HFFc6 (cell line): ENCODE measurements around the gene ADGRB2. TPM values are rescaled to one million over a fixed set of nuclear protein-coding genes. Genes with fewer than 3 reads are reported as not detected.

ENCODE experiments used
- DNase-seq: peaks from one replicate; pipeline ENCODE4 v3.0.0-alpha.2; 2018
- H3K27ac Mint-ChIP-seq: 2 replicates; pipeline ENCODE4 v1.8.0; 2020; ENCODE audit warnings: mild to moderate bottlenecking, mixed read lengths
- H3K27me3 Mint-ChIP-seq: 2 replicates; pipeline ENCODE4 v1.8.0; 2021; ENCODE audit warnings: mild to moderate bottlenecking, moderate library complexity, mixed read lengths; ENCODE audit not compliant: insufficient read depth
- H3K36me3 Mint-ChIP-seq: 2 replicates; pipeline ENCODE4 v1.8.0; 2021; ENCODE audit warnings: low read depth, mixed read lengths
- H3K4me1 Mint-ChIP-seq: 2 replicates; pipeline ENCODE4 v1.8.0; 2020; ENCODE audit warnings: low read depth, mixed read lengths
- H3K4me3 Mint-ChIP-seq: 2 replicates; pipeline ENCODE4 v1.8.0; 2020; ENCODE audit warnings: mild to moderate bottlenecking, moderate library complexity, mixed read lengths
- H3K9me3 Mint-ChIP-seq: 2 replicates; pipeline ENCODE4 v1.8.0; 2020; ENCODE audit warnings: mild to moderate bottlenecking, mixed read lengths
- CTCF ChIP-seq: fragments of 200-600 bp; sonication (generic); IDR thresholded peaks from 2 replicates; pipeline ENCODE4 v1.5.0; 2021; ENCODE audit warnings: antibody characterized with exemption, mild to moderate bottlenecking
- total RNA-seq, 6 experiments: library from RNA; stranded (reverse); fragmentation: NEBNext Ultra II Directional; extraction: Animal tissue kit (Norgen Biotek cat#: 25700); gene quantifications; 2 replicates in 1 of 6; 3 replicates in 5 of 6; pipeline ENCODE4 v1.2.3, GENCODE V29; 2021

The ADGRB2 gene
- total RNA-seq, 6 experiments from 2014 or later = 4.9 to 8.8 (median 6.4) TPM

GRCh38 chr1:31742462-31743212 lies 21.5 kb downstream of the ADGRB2 start:
- TF ChIP-seq CTCF = no peak
- no peak overlapping the region for H3K4me3 Mint-ChIP-seq
- peaks cover 3% of the 10 kb centered on the region for H3K27me3 Mint-ChIP-seq
- no peaks in the 10 kb centered on the region for H3K36me3 Mint-ChIP-seq
- no peak for DNase-seq
- peaks cover 20% of the 10 kb centered on the region for H3K4me1 Mint-ChIP-seq
- H3K27ac Mint-ChIP-seq = no peak overlapping the region
- H3K9me3 Mint-ChIP-seq = no peaks in the 10 kb centered on the region

- Mint-ChIP-seq H3K9me3 (no peaks in the 10 kb centered on the region), H3K27ac (no peak overlapping the region)
Measured at GRCh38 chr1:31739346-31739745, 24.8 kb downstream of the ADGRB2 start.

GRCh38 chr1:31736675-31737074 lies 27.5 kb downstream of the ADGRB2 start:
- H3K27ac Mint-ChIP-seq = no peak overlapping the region
- no peak for TF ChIP-seq CTCF
- H3K36me3 Mint-ChIP-seq = no peaks in the 10 kb centered on the region
- H3K4me1 Mint-ChIP-seq = peaks cover 10% of the 10 kb centered on the region
- H3K27me3 Mint-ChIP-seq = peaks cover 2% of the 10 kb centered on the region
- no peak for DNase-seq
- H3K4me3 Mint-ChIP-seq = no peak overlapping the region
- no peaks in the 10 kb centered on the region for H3K9me3 Mint-ChIP-seq

More at GRCh38 chr1:31739346-31739745, 24.8 kb downstream of the ADGRB2 start:
- no peak for TF ChIP-seq CTCF
- peaks cover 6% of the 10 kb centered on the region for H3K4me1 Mint-ChIP-seq
- no peak for DNase-seq
- H3K27me3 Mint-ChIP-seq = no peaks in the 10 kb centered on the region; the same call in none of the 2 replicates
- no peak overlapping the region for H3K4me3 Mint-ChIP-seq
- no peaks in the 10 kb centered on the region for H3K36me3 Mint-ChIP-seq

GRCh38 chr1:31735571-31735970 lies 28.6 kb downstream of the ADGRB2 start:
- Mint-ChIP-seq H3K27ac (no peak overlapping the region), H3K9me3 (no peaks in the 10 kb centered on the region), H3K27me3 (peaks cover 2% of the 10 kb centered on the region), H3K4me1 (peaks cover 10% of the 10 kb centered on the region), H3K4me3 (no peak overlapping the region), H3K36me3 (no peaks in the 10 kb centered on the region)
- no peak for DNase-seq
- TF ChIP-seq CTCF = no peak

GRCh38 chr1:31734582-31735107 lies 29.5 kb downstream of the ADGRB2 start:
- peaks cover 10% of the 10 kb centered on the region for H3K4me1 Mint-ChIP-seq

More at GRCh38 chr1:31734582-31735107, 29.5 kb downstream of the ADGRB2 start:
- H3K9me3 Mint-ChIP-seq = no peaks in the 10 kb centered on the region
- no peaks in the 10 kb centered on the region for H3K36me3 Mint-ChIP-seq
- H3K27me3 Mint-ChIP-seq = peaks cover 2% of the 10 kb centered on the region
- TF ChIP-seq CTCF = no peak
- no peak overlapping the region for H3K4me3 Mint-ChIP-seq
- DNase-seq = no peak
- H3K27ac Mint-ChIP-seq = no peak overlapping the region
